ENCODE data around the gene CACNG7. TPM values are rescaled to one million over a fixed set of nuclear protein-coding genes. Genes with fewer than 3 reads are reported as not detected.

The CACNG7 gene
- total RNA-seq, 2 experiments from 2014 or later, result not detected

- BruUV-seq (replicated peaks), result no TSS peak
- TF ChIP-seq EZH2phosphoT487 (IDR thresholded peaks at IDR 0.05; ENCODE audit: borderline replicate concordance, low read depth, low read length), result no peak
- TF ChIP-seq, protein P1, sequence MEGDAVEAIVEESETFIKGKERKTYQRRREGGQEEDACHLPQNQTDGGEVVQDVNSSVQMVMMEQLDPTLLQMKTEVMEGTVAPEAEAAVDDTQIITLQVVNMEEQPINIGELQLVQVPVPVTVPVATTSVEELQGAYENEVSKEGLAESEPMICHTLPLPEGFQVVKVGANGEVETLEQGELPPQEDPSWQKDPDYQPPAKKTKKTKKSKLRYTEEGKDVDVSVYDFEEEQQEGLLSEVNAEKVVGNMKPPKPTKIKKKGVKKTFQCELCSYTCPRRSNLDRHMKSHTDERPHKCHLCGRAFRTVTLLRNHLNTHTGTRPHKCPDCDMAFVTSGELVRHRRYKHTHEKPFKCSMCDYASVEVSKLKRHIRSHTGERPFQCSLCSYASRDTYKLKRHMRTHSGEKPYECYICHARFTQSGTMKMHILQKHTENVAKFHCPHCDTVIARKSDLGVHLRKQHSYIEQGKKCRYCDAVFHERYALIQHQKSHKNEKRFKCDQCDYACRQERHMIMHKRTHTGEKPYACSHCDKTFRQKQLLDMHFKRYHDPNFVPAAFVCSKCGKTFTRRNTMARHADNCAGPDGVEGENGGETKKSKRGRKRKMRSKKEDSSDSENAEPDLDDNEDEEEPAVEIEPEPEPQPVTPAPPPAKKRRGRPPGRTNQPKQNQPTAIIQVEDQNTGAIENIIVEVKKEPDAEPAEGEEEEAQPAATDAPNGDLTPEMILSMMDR (conservative IDR thresholded peaks at IDR 0.05; ENCODE audit: low read length), result no peak
- Histone ChIP-seq H4K20me1 (ENCODE audit: insufficient read depth, low read length) (no peaks in the 10 kb centered on the region), H3K79me2 (ENCODE audit: insufficient read depth, low read depth, low read length) (no peaks in the 10 kb centered on the region), H3K4me3 (ENCODE audit: low read depth, low read length, poor library complexity, severe bottlenecking) (no peak overlapping the region), H3K9me3 (ENCODE audit: low read length) (no peaks in the 10 kb centered on the region), H3K4me1 (ENCODE audit: insufficient read depth, low read length, poor library complexity, severe bottlenecking) (peaks cover 4% of the 10 kb centered on the region), H3K4me2 (ENCODE audit: low read length) (no peak overlapping the region), H3K27ac (ENCODE audit: low read depth, low read length, poor library complexity, severe bottlenecking) (no peak overlapping the region), H3K36me3 (ENCODE audit: insufficient read depth, low read length) (no peaks in the 10 kb centered on the region), H2AFZ (ENCODE audit: low read length) (no peak overlapping the region), H3K9me2 (ENCODE audit: insufficient read depth, low read length) (no peaks in the 10 kb centered on the region)
- no peak for DNase-seq (ENCODE audit: low spot score)
- intact Hi-C loops (cut with micrococcal nuclease; ENCODE audit: unreplicated experiment), result no loop called here
- ChIA-PET CTCF (ENCODE audit: unreplicated experiment) (no interaction called here), POLR2A (no interaction called here)
Observed at GRCh38 chr19:53978975-53979801, 70.1 kb downstream of the CACNG7 start.

GRCh38 chr19:53980539-53981375 lies 71.7 kb downstream of the CACNG7 start:
- TF ChIP-seq, protein P1 (conservative IDR thresholded peaks at IDR 0.05; ENCODE audit: low read length), result no peak
- no peak for TF ChIP-seq EZH2phosphoT487 (IDR thresholded peaks at IDR 0.05; ENCODE audit: borderline replicate concordance, low read depth, low read length)
- H3K9me3 ChIP-seq (ENCODE audit: low read length), result no peaks in the 10 kb centered on the region
- H3K4me1 ChIP-seq (ENCODE audit: insufficient read depth, low read length, poor library complexity, severe bottlenecking), result peaks cover 4% of the 10 kb centered on the region
- no peaks in the 10 kb centered on the region for H3K36me3 ChIP-seq (ENCODE audit: insufficient read depth, low read length)
- intact Hi-C loops (cut with micrococcal nuclease; ENCODE audit: unreplicated experiment), result no loop called here
- H3K9me2 ChIP-seq (ENCODE audit: insufficient read depth, low read length), result no peaks in the 10 kb centered on the region
- ChIA-PET POLR2A (no interaction called here), CTCF (ENCODE audit: unreplicated experiment) (no interaction called here)
- H3K4me2 ChIP-seq (ENCODE audit: low read length), result no peak overlapping the region
- H3K4me3 ChIP-seq (ENCODE audit: low read depth, low read length, poor library complexity, severe bottlenecking), result no peak overlapping the region
- no peak overlapping the region for H3K27ac ChIP-seq (ENCODE audit: low read depth, low read length, poor library complexity, severe bottlenecking)
- no peak overlapping the region for H2AFZ ChIP-seq (ENCODE audit: low read length)
- no peaks in the 10 kb centered on the region for H3K79me2 ChIP-seq (ENCODE audit: insufficient read depth, low read depth, low read length)
- no TSS peak for BruUV-seq (replicated peaks)
- H4K20me1 ChIP-seq (ENCODE audit: insufficient read depth, low read length), result no peaks in the 10 kb centered on the region
- no peak for DNase-seq (ENCODE audit: low spot score)

All from OCI-LY7 (cell line).